HepG2 (cell line): Measurements from ENCODE around the gene TBX10.

Experiments
- JUN ChIP-seq: sonication (generic); formaldehyde crosslinking; IDR thresholded peaks from 2 replicates; pipeline ENCODE4 v1.4.0; 2020; ENCODE audit warnings: mild to moderate bottlenecking, missing genetic modification reagents
- PHF8 ChIP-seq: sonication (generic); formaldehyde crosslinking; IDR thresholded peaks from 2 replicates; pipeline ENCODE4 v1.5.0; 2020; ENCODE audit warnings: missing genetic modification reagents
- TCF12 ChIP-seq, 2 experiments: fragments of 450-650 bp in 1 of 2; sonication (generic) in 1 of 2; formaldehyde crosslinking in 1 of 2; IDR thresholded peaks; 2 replicates each; pipeline versions ENCODE4 v1.6.1 to v1.8.0; 2017 to 2022; ENCODE audit warnings: antibody characterized with exemption in 1 of 2, mild to moderate bottlenecking in 1 of 2, missing genetic modification reagents in 1 of 2, moderate library complexity in 1 of 2
- ZNF792 ChIP-seq: IDR thresholded peaks from 2 replicates; pipeline ENCODE4 v1.6.1; 2016
- ZSCAN30 ChIP-seq: sonication (generic); formaldehyde crosslinking; IDR thresholded peaks from 2 replicates; pipeline ENCODE4 v1.5.0; 2020; ENCODE audit warnings: mild to moderate bottlenecking, missing genetic modification reagents
- TF ChIP-seq, protein P1 (sequence below): sonication (generic); formaldehyde crosslinking; IDR thresholded peaks from 2 replicates; pipeline ENCODE4 v1.4.0; 2020; ENCODE audit warnings: missing genetic modification reagents
- TF ChIP-seq, protein P2 (sequence below): sonication (generic); formaldehyde crosslinking; IDR thresholded peaks from 2 replicates; pipeline ENCODE4 v1.5.0; 2020; ENCODE audit warnings: mild to moderate bottlenecking, missing genetic modification reagents, moderate library complexity
- TF ChIP-seq, protein P3 (sequence below): sonication (generic); formaldehyde crosslinking; IDR thresholded peaks from 2 replicates; pipeline ENCODE4 v1.8.1; 2023; ENCODE audit warnings: mild to moderate bottlenecking, missing genetic modification reagents
- TF ChIP-seq, protein P4 (sequence below): sonication (generic); formaldehyde crosslinking; IDR thresholded peaks from 2 replicates; pipeline ENCODE4 v1.8.0; 2022; ENCODE audit warnings: missing genetic modification reagents, mild to moderate bottlenecking, borderline replicate concordance

DNA sequence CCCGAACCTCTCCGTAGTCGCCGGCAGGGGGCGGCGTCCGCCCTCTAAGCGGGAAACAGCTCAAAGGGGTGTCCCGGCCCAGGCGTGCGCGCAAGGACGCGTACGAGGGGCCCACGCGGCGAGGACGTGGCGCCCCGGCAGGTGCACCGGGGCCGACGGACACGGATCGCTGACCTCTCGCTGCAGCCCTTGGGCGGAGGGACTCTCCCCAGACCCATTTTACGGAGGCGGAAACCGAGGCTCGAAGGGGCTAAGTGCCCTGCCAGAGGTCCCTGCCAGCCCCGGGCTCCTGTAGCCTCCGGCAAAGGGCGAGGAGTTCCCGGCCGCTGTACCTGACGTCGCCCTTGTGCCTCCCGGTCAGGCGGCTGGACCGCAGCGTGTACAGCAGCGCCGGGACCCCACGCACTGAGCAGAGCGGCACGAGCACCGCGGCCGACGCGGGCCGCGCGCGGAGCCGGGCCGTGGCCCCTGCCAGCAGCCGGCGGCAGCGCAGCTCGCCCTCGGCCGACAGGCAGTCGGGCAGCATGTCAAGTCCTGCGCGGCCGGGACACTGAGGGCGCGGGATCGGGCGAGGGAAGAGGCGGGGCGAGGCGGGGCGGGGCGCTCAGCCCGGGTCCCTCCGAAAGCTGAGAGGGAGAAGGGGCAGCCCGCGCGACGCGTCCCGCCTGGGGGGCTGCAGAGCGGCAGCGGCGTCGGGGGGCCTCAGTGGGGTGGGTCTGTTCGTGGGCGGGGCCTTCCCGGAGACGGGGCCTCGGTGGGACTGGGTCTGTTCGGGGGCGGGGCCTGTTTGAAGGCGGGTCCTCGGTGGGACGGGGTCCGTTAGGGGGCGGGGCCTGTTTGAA is 10.0 kb downstream of the TBX10 start, which contains the start of gene NUDT8:
- TF ChIP-seq, protein P1, sequence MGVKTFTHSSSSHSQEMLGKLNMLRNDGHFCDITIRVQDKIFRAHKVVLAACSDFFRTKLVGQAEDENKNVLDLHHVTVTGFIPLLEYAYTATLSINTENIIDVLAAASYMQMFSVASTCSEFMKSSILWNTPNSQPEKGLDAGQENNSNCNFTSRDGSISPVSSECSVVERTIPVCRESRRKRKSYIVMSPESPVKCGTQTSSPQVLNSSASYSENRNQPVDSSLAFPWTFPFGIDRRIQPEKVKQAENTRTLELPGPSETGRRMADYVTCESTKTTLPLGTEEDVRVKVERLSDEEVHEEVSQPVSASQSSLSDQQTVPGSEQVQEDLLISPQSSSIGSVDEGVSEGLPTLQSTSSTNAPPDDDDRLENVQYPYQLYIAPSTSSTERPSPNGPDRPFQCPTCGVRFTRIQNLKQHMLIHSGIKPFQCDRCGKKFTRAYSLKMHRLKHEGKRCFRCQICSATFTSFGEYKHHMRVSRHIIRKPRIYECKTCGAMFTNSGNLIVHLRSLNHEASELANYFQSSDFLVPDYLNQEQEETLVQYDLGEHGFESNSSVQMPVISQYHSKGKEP (CRISPR knock-in tag), result no peak
- no peak for TF ChIP-seq JUN
- no peak for TF ChIP-seq TCF12 (IDR thresholded peaks at IDR 0.05)
- TF ChIP-seq TCF12 (CRISPR knock-in tag; IDR thresholded peaks at IDR 0.05), result peak; percentile 34; the same call in 1 of the 2 replicates
- TF ChIP-seq, protein P2, sequence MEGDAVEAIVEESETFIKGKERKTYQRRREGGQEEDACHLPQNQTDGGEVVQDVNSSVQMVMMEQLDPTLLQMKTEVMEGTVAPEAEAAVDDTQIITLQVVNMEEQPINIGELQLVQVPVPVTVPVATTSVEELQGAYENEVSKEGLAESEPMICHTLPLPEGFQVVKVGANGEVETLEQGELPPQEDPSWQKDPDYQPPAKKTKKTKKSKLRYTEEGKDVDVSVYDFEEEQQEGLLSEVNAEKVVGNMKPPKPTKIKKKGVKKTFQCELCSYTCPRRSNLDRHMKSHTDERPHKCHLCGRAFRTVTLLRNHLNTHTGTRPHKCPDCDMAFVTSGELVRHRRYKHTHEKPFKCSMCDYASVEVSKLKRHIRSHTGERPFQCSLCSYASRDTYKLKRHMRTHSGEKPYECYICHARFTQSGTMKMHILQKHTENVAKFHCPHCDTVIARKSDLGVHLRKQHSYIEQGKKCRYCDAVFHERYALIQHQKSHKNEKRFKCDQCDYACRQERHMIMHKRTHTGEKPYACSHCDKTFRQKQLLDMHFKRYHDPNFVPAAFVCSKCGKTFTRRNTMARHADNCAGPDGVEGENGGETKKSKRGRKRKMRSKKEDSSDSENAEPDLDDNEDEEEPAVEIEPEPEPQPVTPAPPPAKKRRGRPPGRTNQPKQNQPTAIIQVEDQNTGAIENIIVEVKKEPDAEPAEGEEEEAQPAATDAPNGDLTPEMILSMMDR (CRISPR knock-in tag), result peak; percentile 90
- TF ChIP-seq, protein P3, sequence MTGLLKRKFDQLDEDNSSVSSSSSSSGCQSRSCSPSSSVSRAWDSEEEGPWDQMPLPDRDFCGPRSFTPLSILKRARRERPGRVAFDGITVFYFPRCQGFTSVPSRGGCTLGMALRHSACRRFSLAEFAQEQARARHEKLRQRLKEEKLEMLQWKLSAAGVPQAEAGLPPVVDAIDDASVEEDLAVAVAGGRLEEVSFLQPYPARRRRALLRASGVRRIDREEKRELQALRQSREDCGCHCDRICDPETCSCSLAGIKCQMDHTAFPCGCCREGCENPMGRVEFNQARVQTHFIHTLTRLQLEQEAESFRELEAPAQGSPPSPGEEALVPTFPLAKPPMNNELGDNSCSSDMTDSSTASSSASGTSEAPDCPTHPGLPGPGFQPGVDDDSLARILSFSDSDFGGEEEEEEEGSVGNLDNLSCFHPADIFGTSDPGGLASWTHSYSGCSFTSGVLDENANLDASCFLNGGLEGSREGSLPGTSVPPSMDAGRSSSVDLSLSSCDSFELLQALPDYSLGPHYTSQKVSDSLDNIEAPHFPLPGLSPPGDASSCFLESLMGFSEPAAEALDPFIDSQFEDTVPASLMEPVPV (CRISPR knock-in tag), result peak; percentile 82; the same call in 1 of the 2 replicates
- peak; percentile 72; the same call in 1 of the 2 replicates for TF ChIP-seq ZNF792 (CRISPR knock-in tag)
- TF ChIP-seq, protein P4, sequence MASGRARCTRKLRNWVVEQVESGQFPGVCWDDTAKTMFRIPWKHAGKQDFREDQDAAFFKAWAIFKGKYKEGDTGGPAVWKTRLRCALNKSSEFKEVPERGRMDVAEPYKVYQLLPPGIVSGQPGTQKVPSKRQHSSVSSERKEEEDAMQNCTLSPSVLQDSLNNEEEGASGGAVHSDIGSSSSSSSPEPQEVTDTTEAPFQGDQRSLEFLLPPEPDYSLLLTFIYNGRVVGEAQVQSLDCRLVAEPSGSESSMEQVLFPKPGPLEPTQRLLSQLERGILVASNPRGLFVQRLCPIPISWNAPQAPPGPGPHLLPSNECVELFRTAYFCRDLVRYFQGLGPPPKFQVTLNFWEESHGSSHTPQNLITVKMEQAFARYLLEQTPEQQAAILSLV (CRISPR knock-in tag), result peak; percentile 58; the same call in 1 of the 2 replicates
- TF ChIP-seq PHF8, result peak; percentile 52; the same call in 1 of the 2 replicates
- no peak for TF ChIP-seq ZSCAN30 (CRISPR knock-in tag)
